GM23338 (cell line): ENCODE measurements around the gene ZFP90. TPM values are rescaled to one million over a fixed set of nuclear protein-coding genes. Genes with fewer than 3 reads are reported as not detected.

Source experiments
- ATAC-seq: fragments of 200-7000 bp; cut with Tn5 transposase; 3 replicates; pipeline ENCODE4 v1.9.1; 2020
- DNase-seq: peaks from one replicate; pipeline ENCODE4 v3.0.0-alpha.2; 2015; ENCODE audit warnings: low spot score
- H2AFZ ChIP-seq: fragments of 200-600 bp; sonication (generic); 2 replicates; pipeline ENCODE4 v1.8.0; 2016; ENCODE audit warnings: antibody characterized with exemption, mild to moderate bottlenecking, moderate library complexity
- H3F3A ChIP-seq: fragments of 200-600 bp; sonication (generic); replicated peaks from 2 replicates; pipeline ENCODE4 v1.8.0; 2017; ENCODE audit warnings: antibody characterized with exemption, mixed run types, low read depth
- H3K27ac ChIP-seq: fragments of 200-600 bp; sonication (generic); 2 replicates; pipeline ENCODE4 v1.6.1; 2016; ENCODE audit warnings: low read depth
- H3K27me3 ChIP-seq: fragments of 200-600 bp; sonication (generic); 2 replicates; pipeline ENCODE4 v1.8.0; 2016; ENCODE audit warnings: mild to moderate bottlenecking, mixed run types, moderate library complexity; ENCODE audit not compliant: insufficient read depth
- H3K36me3 ChIP-seq: fragments of 200-600 bp; sonication (generic); 2 replicates; pipeline ENCODE4 v1.8.0; 2016; ENCODE audit warnings: mild to moderate bottlenecking; ENCODE audit not compliant: insufficient read depth
- H3K4me1 ChIP-seq: fragments of 200-600 bp; sonication (generic); 2 replicates; pipeline ENCODE4 v1.8.0; 2016; ENCODE audit warnings: mild to moderate bottlenecking, moderate library complexity; ENCODE audit not compliant: insufficient read depth
- H3K4me2 ChIP-seq: fragments of 200-600 bp; sonication (generic); 2 replicates; pipeline ENCODE4 v1.7.1; 2017; ENCODE audit warnings: mixed run types
- H3K4me3 ChIP-seq: fragments of 200-600 bp; sonication (generic); 2 replicates; pipeline ENCODE4 v1.6.1; 2016; ENCODE audit warnings: mixed run types
- H3K79me2 ChIP-seq: fragments of 200-600 bp; sonication (generic); replicated peaks from 2 replicates; pipeline ENCODE4 v1.8.0; 2017; ENCODE audit warnings: mild to moderate bottlenecking; ENCODE audit not compliant: insufficient read depth
- H3K9me2 ChIP-seq: fragments of 200-600 bp; sonication (generic); 2 replicates; pipeline ENCODE4 v1.8.0; 2017; ENCODE audit not compliant: insufficient read depth
- H4K20me1 ChIP-seq: fragments of 200-600 bp; sonication (generic); replicated peaks from 2 replicates; pipeline ENCODE4 v1.8.0; 2017; ENCODE audit warnings: mild to moderate bottlenecking; ENCODE audit not compliant: insufficient read depth
- H3K27ac Mint-ChIP-seq: 2 replicates; pipeline ENCODE4 v1.8.0; 2020; ENCODE audit warnings: inconsistent platforms, mild to moderate bottlenecking, moderate library complexity, mixed read lengths
- H3K27me3 Mint-ChIP-seq: 3 replicates; pipeline ENCODE4 v1.8.0; 2022; ENCODE audit warnings: low read depth, mild to moderate bottlenecking, moderate library complexity, mixed read lengths, inconsistent platforms; ENCODE audit not compliant: insufficient read depth, poor library complexity
- H3K36me3 Mint-ChIP-seq: 3 replicates; pipeline ENCODE4 v1.8.0; 2021; ENCODE audit warnings: low read depth, mild to moderate bottlenecking, inconsistent platforms, moderate library complexity, mixed read lengths
- H3K4me1 Mint-ChIP-seq: 3 replicates; pipeline ENCODE4 v1.8.0; 2020; ENCODE audit warnings: mild to moderate bottlenecking, inconsistent platforms, mixed read lengths
- H3K4me3 Mint-ChIP-seq: 3 replicates; pipeline ENCODE4 v1.8.0; 2021; ENCODE audit warnings: moderate library complexity, mild to moderate bottlenecking, inconsistent platforms, mixed read lengths
- H3K9me3 Mint-ChIP-seq: 3 replicates; pipeline ENCODE4 v1.8.0; 2020; ENCODE audit warnings: moderate library complexity, mild to moderate bottlenecking, inconsistent platforms, mixed read lengths
- CREB1 ChIP-seq: fragments of 250-450 bp; sonication (Bioruptor Pico); IDR thresholded peaks from 2 replicates; pipeline ENCODE4 v1.5.0; 2020; ENCODE audit warnings: low read depth, mild to moderate bottlenecking, moderate library complexity
- EZH2 ChIP-seq: fragments of 200-600 bp; sonication (generic); IDR thresholded peaks from one replicate; pipeline ENCODE4 v1.8.0; 2017; ENCODE audit warnings: antibody characterized with exemption, mild to moderate bottlenecking, low read depth; ENCODE audit not compliant: unreplicated experiment
- JUNB ChIP-seq: IDR thresholded peaks from one replicate; pipeline ENCODE4 v1.6.1; 2016; ENCODE audit warnings: antibody characterized with exemption; ENCODE audit not compliant: unreplicated experiment
- NANOG ChIP-seq: IDR thresholded peaks from 2 replicates; pipeline ENCODE4 v1.6.1; 2016; ENCODE audit warnings: antibody characterized with exemption, borderline replicate concordance
- REST ChIP-seq: IDR thresholded peaks from one replicate; pipeline ENCODE4 v1.6.1; 2018; ENCODE audit warnings: antibody characterized with exemption; ENCODE audit not compliant: unreplicated experiment
- ZNF114 ChIP-seq: fragments of 250-450 bp; sonication (Bioruptor Pico); IDR thresholded peaks from 2 replicates; pipeline ENCODE4 v1.5.0; 2020; ENCODE audit warnings: mild to moderate bottlenecking, moderate library complexity
- ZNF331 ChIP-seq: fragments of 250-450 bp; sonication (Bioruptor Pico); IDR thresholded peaks from 2 replicates; pipeline ENCODE4 v1.5.0; 2020; ENCODE audit warnings: low read depth, mild to moderate bottlenecking, moderate library complexity
- polyA plus RNA-seq: library from polyadenylated mRNA; unstranded; fragments of >200 nt; fragmentation: Nextera tagmentation; extraction: Ambion mirVana; gene quantifications from 2 replicates; pipeline ENCODE4 v1.2.1, GENCODE V29; 2016
- total RNA-seq: library from RNA; depleted of rRNA; stranded (reverse); fragments of >200 nt; shearing (Covaris generic); gene quantifications from 2 replicates; pipeline ENCODE4 v1.2.3, GENCODE V29; 2014
- TF ChIP-seq, protein P1 (sequence below): fragments of 250-450 bp; sonication (Bioruptor Pico); IDR thresholded peaks from 2 replicates; pipeline ENCODE4 v1.5.0; 2020; ENCODE audit warnings: mild to moderate bottlenecking, moderate library complexity
- TF ChIP-seq, protein P2 (sequence below): IDR thresholded peaks from 2 replicates; pipeline ENCODE4 v1.6.1; 2016; ENCODE audit warnings: antibody characterized with exemption

Gene ZFP90
- total and polyA plus RNA-seq, 2 experiments from 2014 or later, result 12.8 to 14.6 TPM

DNA sequence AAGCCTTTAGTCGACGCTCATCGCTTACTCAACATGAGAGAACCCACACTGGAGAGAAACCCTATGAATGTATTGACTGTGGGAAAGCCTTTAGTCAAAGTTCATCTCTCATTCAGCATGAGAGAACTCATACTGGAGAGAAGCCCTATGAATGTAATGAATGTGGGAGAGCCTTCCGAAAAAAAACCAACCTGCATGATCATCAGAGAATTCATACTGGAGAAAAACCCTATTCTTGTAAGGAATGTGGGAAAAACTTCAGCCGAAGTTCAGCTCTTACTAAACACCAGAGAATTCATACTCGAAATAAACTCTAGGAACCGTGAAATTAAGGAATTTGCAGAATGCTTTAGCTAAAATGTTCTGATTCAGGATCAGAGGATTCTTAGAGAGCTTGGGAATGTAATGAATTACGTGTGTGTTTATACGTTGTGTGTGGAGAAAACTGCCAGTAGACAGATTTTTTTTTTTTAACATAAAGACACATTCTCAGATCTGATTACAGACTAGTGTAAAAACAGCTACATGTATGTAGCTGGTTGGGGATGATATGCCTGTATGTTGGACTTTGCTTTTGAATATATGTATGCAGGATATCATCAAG, 25.4 kb downstream of the ZFP90 start (continued):
- TF ChIP-seq REST, result no peak

DNA sequence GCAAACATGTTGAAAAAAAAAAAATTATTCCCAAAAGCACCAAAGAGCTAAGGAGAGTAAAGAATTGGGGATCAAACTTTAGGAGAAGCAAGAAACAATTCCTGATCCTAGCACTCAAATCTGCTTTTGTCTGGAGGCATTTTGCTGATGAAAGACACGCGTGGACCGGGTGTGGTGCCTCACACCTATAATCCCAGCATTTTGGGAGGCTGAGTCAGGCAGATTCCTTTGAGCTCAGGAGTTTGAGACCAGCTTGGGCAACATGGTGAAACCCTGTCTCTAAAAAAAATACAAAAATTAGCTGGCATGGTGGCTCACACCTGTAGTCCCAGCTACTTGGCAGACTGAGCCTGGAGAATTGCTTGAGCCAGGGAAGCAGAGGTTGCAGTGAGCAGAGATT, 35.4 kb downstream of the ZFP90 start:
- DNase-seq (no peak), ATAC-seq (no peak)
- Histone ChIP-seq H3F3A (no peaks in the 10 kb centered on the region), H3K4me1 (no peaks in the 10 kb centered on the region), H3K4me2 (no peak overlapping the region), H4K20me1 (no peaks in the 10 kb centered on the region), H3K27me3 (no peaks in the 10 kb centered on the region), H3K4me3 (no peak overlapping the region), H2AFZ (no peak overlapping the region), H3K27ac (no peak overlapping the region), H3K36me3 (no peaks in the 10 kb centered on the region), H3K9me2 (no peaks in the 10 kb centered on the region), H3K79me2 (no peaks in the 10 kb centered on the region)
- Mint-ChIP-seq H3K27me3 (peaks cover 3% of the 10 kb centered on the region), H3K36me3 (peaks cover 79% of the 10 kb centered on the region), H3K4me1 (no peaks in the 10 kb centered on the region), H3K9me3 (peaks cover 96% of the 10 kb centered on the region), H3K27ac (no peak overlapping the region), H3K4me3 (no peak overlapping the region)
- TF ChIP-seq ZNF114, result no peak
- TF ChIP-seq NANOG, result no peak
- TF ChIP-seq, protein P1, sequence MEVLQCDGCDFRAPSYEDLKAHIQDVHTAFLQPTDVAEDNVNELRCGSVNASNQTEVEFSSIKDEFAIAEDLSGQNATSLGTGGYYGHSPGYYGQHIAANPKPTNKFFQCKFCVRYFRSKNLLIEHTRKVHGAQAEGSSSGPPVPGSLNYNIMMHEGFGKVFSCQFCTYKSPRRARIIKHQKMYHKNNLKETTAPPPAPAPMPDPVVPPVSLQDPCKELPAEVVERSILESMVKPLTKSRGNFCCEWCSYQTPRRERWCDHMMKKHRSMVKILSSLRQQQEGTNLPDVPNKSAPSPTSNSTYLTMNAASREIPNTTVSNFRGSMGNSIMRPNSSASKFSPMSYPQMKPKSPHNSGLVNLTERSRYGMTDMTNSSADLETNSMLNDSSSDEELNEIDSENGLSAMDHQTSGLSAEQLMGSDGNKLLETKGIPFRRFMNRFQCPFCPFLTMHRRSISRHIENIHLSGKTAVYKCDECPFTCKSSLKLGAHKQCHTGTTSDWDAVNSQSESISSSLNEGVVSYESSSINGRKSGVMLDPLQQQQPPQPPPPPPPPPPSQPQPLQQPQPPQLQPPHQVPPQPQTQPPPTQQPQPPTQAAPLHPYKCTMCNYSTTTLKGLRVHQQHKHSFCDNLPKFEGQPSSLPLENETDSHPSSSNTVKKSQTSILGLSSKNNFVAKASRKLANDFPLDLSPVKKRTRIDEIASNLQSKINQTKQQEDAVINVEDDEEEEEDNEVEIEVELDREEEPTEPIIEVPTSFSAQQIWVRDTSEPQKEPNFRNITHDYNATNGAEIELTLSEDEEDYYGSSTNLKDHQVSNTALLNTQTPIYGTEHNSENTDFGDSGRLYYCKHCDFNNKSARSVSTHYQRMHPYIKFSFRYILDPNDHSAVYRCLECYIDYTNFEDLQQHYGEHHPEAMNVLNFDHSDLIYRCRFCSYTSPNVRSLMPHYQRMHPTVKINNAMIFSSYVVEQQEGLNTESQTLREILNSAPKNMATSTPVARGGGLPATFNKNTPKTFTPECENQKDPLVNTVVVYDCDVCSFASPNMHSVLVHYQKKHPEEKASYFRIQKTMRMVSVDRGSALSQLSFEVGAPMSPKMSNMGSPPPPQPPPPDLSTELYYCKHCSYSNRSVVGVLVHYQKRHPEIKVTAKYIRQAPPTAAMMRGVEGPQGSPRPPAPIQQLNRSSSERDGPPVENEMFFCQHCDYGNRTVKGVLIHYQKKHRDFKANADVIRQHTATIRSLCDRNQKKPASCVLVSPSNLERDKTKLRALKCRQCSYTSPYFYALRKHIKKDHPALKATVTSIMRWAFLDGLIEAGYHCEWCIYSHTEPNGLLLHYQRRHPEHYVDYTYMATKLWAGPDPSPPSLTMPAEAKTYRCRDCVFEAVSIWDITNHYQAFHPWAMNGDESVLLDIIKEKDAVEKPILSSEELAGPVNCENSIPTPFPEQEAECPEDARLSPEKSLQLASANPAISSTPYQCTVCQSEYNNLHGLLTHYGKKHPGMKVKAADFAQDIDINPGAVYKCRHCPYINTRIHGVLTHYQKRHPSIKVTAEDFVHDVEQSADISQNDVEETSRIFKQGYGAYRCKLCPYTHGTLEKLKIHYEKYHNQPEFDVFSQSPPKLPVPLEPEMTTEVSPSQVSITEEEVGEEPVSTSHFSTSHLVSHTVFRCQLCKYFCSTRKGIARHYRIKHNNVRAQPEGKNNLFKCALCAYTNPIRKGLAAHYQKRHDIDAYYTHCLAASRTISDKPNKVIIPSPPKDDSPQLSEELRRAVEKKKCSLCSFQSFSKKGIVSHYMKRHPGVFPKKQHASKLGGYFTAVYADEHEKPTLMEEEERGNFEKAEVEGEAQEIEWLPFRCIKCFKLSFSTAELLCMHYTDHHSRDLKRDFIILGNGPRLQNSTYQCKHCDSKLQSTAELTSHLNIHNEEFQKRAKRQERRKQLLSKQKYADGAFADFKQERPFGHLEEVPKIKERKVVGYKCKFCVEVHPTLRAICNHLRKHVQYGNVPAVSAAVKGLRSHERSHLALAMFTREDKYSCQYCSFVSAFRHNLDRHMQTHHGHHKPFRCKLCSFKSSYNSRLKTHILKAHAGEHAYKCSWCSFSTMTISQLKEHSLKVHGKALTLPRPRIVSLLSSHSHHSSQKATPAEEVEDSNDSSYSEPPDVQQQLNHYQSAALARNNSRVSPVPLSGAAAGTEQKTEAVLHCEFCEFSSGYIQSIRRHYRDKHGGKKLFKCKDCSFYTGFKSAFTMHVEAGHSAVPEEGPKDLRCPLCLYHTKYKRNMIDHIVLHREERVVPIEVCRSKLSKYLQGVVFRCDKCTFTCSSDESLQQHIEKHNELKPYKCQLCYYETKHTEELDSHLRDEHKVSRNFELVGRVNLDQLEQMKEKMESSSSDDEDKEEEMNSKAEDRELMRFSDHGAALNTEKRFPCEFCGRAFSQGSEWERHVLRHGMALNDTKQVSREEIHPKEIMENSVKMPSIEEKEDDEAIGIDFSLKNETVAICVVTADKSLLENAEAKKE (CRISPR knock-in tag), result no peak
- TF ChIP-seq EZH2, result no peak
- no peak for TF ChIP-seq JUNB
- no peak for TF ChIP-seq ZNF331
- TF ChIP-seq, protein P2, sequence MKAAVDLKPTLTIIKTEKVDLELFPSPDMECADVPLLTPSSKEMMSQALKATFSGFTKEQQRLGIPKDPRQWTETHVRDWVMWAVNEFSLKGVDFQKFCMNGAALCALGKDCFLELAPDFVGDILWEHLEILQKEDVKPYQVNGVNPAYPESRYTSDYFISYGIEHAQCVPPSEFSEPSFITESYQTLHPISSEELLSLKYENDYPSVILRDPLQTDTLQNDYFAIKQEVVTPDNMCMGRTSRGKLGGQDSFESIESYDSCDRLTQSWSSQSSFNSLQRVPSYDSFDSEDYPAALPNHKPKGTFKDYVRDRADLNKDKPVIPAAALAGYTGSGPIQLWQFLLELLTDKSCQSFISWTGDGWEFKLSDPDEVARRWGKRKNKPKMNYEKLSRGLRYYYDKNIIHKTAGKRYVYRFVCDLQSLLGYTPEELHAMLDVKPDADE, result no peak
- TF ChIP-seq CREB1 (CRISPR knock-in tag), result no peak
